ENCODE results near the gene PLAU. TPM values are rescaled to one million over a fixed set of nuclear protein-coding genes. Genes with fewer than 3 reads are reported as not detected.

The PLAU gene
- total and polyA plus RNA-seq, 10 of the 15 experiments (the other 5 are each of a cell fraction or from before 2014, with no cell fraction given) = 2.5 to 20.9 (median 11.5) TPM

DNA sequence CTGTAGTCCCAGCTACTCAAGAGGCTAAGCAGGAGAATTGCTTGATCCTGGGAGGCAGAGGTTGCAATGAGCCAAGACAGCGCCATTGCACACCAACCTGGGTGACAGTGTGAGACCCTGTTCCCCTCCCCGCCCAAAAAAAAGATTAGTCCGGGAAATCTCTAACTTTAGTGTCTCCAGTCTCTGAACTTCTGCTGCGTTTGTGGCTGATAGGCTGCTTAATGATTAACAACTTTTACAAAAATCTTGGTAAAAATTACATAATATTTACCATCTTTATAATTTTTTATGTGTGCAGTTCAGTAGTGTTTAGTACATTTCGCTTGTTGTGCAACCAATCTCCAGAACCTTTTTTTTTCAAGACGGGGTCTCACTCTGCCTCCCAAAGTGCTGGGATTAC, 9.7 kb upstream of the PLAU start (continued):
- TF ChIP-seq TARDBP (IDR thresholded peaks at IDR 0.05; ENCODE audit: borderline replicate concordance) = no peak
- no peak for TF ChIP-seq BCL3 (IDR thresholded peaks at IDR 0.05; ENCODE audit: borderline replicate concordance, insufficient read depth, low read depth, low read length, poor library complexity, severe bottlenecking)

DNA sequence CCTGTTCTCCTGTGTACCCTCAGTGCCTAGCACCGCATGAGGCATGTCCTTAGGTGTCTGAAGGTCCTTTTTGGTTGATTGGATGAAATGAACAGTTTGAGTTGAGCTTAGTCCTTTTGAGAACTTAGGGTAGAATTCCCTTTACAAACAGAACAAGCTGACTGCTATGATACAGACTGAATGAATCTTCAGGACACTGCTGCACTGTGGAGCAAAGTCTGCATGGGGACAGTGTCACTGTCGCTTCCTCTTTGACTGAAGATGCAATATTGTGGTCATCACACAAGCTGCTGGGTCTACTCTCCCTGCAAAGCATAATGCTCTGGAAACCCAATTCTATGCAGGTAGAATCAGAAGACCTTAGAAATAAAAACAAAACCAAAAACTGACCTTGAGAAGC, 8.6 kb upstream of the PLAU start:
- TF ChIP-seq SMARCA5 (IDR thresholded peaks at IDR 0.05) (no peak), RUNX3 (IDR thresholded peaks at IDR 0.05; ENCODE audit: low read length) (peak; percentile 50)
- no peaks in the 10 kb centered on the region for H3K79me2 ChIP-seq (ENCODE audit: control insufficient read depth, insufficient read depth, low read length)
- in situ Hi-C loops (cut with MboI) (no loop called here), intact Hi-C loops (cut with micrococcal nuclease; ENCODE audit: unreplicated experiment) (no loop called here)
- H3K4me1 ChIP-seq (ENCODE audit: control insufficient read depth, insufficient read depth, low read length) = no peaks in the 10 kb centered on the region
- H3K27ac ChIP-seq (ENCODE audit: control insufficient read depth, insufficient read depth) = no peak overlapping the region
- DNase-seq (ENCODE audit: low read depth, low spot score) (no peak), ATAC-seq (peak; percentile 66), FAIRE-seq (no peak)
- no peak overlapping the region for H3K4me2 ChIP-seq (ENCODE audit: control insufficient read depth, insufficient read depth)
- H2AFZ ChIP-seq (ENCODE audit: control insufficient read depth, low read depth, low read length) = no peak overlapping the region
- ChIA-PET RAD21 (ENCODE audit: unreplicated experiment) (interaction anchor here (1.1 to 6.4 kb wide), 8 partner anchors 14 to 54 kb away, joined by 3 to 85 read pairs (median 4); no protein-coding TSS in a partner anchor), CTCF (interaction anchor here (0.5 to 7.4 kb wide), 8 partner anchors 8 to 634 kb away, joined by 3 to 84 read pairs (median 5); no protein-coding TSS in a partner anchor), POLR2A (interaction anchor here (0.6 to 2.3 kb wide), 8 partner anchors 13 to 149 kb away, joined by 3 to 12 read pairs (median 6); no protein-coding TSS in a partner anchor), SMC1A (ENCODE audit: uncharacterized antibody, unreplicated experiment) (interaction anchor here (0.9 to 27.4 kb wide), 5 partner anchors 12 to 140 kb away, joined by 3 to 1048 read pairs (median 3); no protein-coding TSS in a partner anchor)
- no peak overlapping the region for H3K9ac ChIP-seq (ENCODE audit: control insufficient read depth, insufficient read depth, low read length)
- no peaks in the 10 kb centered on the region for H3K36me3 ChIP-seq (ENCODE audit: control insufficient read depth in 2 of 2, insufficient read depth in 2 of 2, low read length in 1 of 2)
- no peak overlapping the region for H3K4me3 ChIP-seq
- no peaks in the 10 kb centered on the region; a peak in 1 of 4 replicates for H3K27me3 ChIP-seq (replicated peaks in 1 of 2; ENCODE audit: control insufficient read depth in 2 of 2, insufficient read depth in 2 of 2, low read length in 1 of 2)
- H3K9me3 ChIP-seq (replicated peaks; ENCODE audit: control insufficient read depth, insufficient read depth, low read length) = no peaks in the 10 kb centered on the region
- WGBS (ENCODE audit: insufficient coverage, insufficient replicate concordance, low lambda C conversion rate, missing lambda C conversion rate) = 76% methylated on average over 2 of the region's 2 CpGs
- BruUV-seq (replicated peaks) = no TSS peak
- no peaks in the 10 kb centered on the region for H4K20me1 ChIP-seq (ENCODE audit: control insufficient read depth, insufficient read depth)

Measured in GM12878 (cell line).